GM12875 (cell line): Measurements from ENCODE around the gene ZP1.

ENCODE experiments used
- H3K4me3 ChIP-seq: one replicate; pipeline ENCODE4 v1.5.1; 2011; ENCODE audit warnings: low read depth, low read length, control low read depth
- CTCF ChIP-seq: IDR thresholded peaks from 2 replicates; pipeline ENCODE4 v1.5.1; 2011; ENCODE audit warnings: low read depth, mild to moderate bottlenecking, control low read depth, inconsistent platforms, low read length, moderate library complexity, borderline replicate concordance; ENCODE audit not compliant: insufficient read depth

ZP1 gene

GRCh38 chr11:60918939-60919265, 51.6 kb downstream of the ZP1 start:
- TF ChIP-seq CTCF, result no peak
- no peak overlapping the region for H3K4me3 ChIP-seq

- no peak for TF ChIP-seq CTCF
- no peak overlapping the region for H3K4me3 ChIP-seq
Measured at GRCh38 chr11:60919320-60919719, 52.0 kb downstream of the ZP1 start.

- H3K4me3 ChIP-seq, result no peak overlapping the region
- TF ChIP-seq CTCF, result no peak
Measured at GRCh38 chr11:60919956-60920355, 52.6 kb downstream of the ZP1 start.

- H3K4me3 ChIP-seq, result no peak overlapping the region
- TF ChIP-seq CTCF, result no peak
Measured at GRCh38 chr11:60921259-60921658, 53.9 kb downstream of the ZP1 start.

GRCh38 chr11:60921777-60922335, 54.5 kb downstream of the ZP1 start:
- no peak for TF ChIP-seq CTCF
- no peak overlapping the region for H3K4me3 ChIP-seq

DNA sequence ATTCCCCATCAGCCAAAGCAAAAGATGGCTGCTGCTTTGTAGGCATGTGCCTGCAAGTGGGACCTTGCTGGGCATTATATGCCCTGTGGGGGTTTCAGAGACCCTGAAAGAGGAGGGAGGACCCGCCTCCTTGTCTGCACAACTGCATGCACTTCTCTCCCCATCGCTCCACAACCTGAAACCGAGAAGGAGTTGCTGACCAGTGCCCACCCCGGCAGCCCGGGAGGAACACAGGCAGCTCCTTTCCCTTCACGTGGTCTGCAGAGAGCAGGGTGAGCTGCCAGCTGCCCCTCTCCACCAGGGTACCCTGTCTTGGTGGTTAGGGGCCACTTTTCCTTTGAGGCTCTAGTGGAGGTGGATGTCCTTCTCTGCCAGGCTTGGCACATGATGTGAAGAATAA, 55.6 kb downstream of the ZP1 start:
- H3K4me3 ChIP-seq, result no peak overlapping the region
- TF ChIP-seq CTCF, result no peak

- H3K4me3 ChIP-seq, result no peak overlapping the region
- no peak for TF ChIP-seq CTCF
Measured at GRCh38 chr11:60923326-60923725, 56.0 kb downstream of the ZP1 start.
